IPS DF 19.7 (cell line): ENCODE measurements around the gene LETM1.
"Not testable (repeated sequence)": the region's sequence is repeated elsewhere in the genome, so short reads cannot be mapped to it uniquely, and the experiment has no call there.

Experiments used
- DNase-seq: peaks from one replicate; pipeline ENCODE4 v3.0.0-alpha.2; 2013; ENCODE audit warnings: low read depth, low spot score

Gene LETM1

DNA sequence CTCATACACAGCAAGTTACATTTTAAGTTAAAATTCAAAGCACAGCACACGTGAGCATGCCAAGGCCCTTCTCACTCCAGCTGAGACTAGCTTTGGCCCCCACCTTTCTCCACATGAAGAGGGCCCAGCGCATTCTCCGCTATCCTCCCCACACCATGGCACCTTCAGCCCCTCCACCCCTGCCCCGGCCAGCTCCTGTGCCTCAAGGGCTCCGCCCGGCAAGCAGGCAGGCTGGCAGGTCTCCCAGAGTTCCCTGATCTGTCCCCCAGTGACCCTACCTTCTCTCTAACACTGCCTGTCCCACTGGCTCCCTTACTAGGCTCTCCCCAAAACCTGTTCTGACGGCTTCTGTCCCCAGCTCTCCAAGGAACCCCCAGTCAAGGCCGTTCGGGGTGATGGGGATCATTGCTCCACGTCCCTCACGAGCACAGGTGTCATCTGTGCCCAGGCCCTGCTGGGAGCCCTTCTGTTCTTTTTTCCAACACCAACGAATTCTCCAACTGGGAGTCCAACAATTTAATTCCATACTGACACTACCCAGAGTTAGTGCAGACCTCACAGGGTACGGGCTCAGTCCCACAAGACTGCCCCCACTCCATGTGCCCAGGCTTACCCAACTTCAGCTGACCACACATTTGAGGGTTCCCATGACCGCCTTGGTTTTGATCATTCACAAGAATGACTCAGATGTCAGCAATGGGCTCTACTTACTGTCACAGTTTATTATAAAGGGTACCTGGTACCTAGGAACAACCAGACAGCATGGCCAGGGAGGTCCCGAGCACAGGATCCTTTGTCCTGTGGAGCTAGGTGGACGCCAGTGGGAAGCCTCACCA lies 4.2 kb downstream of the LETM1 start:
- DNase-seq: no peak

GRCh38 chr4:1851160-1851559 lies 4.8 kb downstream of the LETM1 start:
- no peak for DNase-seq

- DNase-seq: no peak
Observed at GRCh38 chr4:1850276-1850675, 5.7 kb downstream of the LETM1 start.

DNA sequence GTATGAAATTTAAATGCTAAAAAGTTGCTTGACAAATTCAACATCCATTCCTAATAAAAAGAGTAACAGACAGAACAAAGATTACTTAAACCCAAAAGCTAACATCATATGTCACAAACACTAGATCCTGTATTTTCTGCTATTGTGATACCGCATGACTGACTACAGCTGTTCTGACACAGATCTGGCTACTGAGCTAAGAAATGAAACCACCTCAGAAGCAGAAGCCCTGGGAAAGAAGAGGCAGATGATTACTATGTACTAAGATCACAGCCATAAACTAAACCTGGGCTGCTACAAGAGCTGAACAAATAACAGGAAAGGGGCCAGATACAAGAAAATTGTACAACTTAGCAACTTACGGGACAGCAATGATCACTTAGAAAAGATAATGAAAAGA lies 9.4 kb downstream of the LETM1 start:
- no peak for DNase-seq

GRCh38 chr4:1844618-1845017 lies 11.3 kb downstream of the LETM1 start:
- DNase-seq: not testable (repeated sequence)

- no peak for DNase-seq
Observed at GRCh38 chr4:1843852-1844251, 12.1 kb downstream of the LETM1 start.

DNA sequence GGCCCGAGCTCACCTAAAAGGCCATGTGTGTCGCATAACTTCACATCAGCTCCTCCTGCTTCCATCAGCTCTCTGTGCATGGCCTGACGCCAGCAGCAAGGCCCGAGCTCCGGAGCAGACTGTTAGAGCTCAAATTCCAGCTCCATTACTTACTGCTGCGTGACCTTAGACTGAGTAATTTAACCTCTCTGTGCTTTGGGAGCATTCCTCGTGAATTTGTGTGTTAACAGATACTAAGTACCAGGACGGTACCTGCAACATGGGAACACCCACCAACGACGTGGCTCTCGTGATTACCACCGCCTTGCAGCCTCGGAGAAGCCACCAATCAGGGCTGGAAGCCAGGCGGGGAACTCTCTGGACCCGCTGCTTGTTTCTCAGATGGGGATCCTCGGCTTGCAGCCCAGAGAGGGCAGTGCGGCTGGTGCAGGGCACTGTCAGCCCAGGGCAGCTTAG lies 12.9 kb downstream of the LETM1 start:
- no peak for DNase-seq

- DNase-seq: no peak
Observed at GRCh38 chr4:1842339-1842895, 13.5 kb downstream of the LETM1 start.

- no peak for DNase-seq
Observed at GRCh38 chr4:1841887-1842210, 14.1 kb downstream of the LETM1 start.

DNA sequence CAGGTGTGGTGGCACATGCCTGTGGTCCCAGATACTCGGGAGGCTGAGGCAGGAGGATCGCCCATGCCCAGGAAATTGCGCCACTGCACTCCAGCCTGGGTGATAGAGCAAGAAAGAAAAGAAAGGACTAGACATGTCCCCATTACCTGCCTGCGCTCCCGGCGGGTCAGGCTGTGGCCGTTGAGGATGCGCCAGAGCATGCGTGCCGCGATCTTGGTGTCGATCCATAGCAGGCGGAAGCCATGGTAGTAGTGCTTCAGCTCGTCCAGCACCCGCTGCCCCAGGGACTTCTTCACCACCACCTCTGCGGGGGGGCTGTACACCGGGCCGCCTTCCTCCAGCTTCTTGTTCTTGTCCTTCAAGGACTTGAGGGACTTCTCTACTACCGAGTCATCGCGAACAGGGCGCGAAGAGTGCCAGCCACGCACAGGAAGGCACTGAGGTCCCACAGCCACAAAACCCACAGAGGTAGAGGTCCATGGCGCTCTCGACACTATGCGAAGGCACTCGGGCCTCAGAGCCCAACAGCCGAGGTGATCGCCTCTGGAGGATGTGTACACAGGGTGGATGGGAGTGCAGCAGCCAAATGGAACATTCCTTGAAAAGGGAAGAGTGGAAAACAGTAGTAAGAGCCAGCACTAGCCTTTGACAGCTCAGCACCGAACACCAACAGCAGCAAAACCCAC lies 14.6 kb downstream of the LETM1 start:
- DNase-seq: no peak

GRCh38 chr4:1839282-1839681 lies 16.7 kb downstream of the LETM1 start:
- no peak for DNase-seq

DNA sequence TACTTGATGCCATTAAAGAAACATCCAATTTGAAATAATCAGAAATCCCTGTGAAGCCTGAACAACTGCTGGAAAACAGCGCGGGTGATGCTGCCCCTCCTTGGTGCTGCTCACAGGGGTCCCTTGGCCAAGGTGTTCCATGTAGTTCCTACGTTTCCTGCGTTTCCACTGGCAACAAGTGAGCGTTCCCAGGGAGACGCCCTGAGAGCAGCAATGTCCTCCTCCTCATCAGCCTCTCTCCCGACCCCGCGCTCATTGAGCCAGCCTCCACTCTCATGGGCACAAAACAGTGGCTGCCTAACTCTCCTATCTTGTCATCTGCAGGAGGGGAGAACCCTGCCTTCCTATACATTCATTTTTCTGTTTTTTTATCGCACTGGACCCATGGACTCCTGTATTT lies 18.9 kb downstream of the LETM1 start:
- no peak for DNase-seq

GRCh38 chr4:1836650-1837049 lies 19.3 kb downstream of the LETM1 start:
- DNase-seq: no peak

DNA sequence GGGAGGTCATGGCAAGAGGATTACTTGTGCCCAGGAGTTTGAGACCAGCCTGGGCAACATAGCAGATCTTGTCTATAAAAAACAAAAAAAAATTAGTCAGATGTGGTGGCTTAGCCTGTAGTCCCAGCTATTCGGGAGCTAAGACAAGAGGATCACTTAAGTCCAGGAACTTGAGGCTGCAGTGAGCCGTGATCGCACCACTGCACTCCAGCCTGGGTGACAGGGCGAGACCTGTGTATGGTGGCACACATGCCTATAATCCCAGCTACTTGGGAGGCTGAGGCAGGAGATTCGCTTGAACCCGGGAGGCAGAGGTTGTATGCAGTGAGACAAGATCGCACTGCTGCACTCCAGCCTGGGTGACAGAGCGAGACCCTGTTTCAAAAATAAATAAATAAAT lies 20.1 kb downstream of the LETM1 start:
- DNase-seq: not testable (repeated sequence)

DNA sequence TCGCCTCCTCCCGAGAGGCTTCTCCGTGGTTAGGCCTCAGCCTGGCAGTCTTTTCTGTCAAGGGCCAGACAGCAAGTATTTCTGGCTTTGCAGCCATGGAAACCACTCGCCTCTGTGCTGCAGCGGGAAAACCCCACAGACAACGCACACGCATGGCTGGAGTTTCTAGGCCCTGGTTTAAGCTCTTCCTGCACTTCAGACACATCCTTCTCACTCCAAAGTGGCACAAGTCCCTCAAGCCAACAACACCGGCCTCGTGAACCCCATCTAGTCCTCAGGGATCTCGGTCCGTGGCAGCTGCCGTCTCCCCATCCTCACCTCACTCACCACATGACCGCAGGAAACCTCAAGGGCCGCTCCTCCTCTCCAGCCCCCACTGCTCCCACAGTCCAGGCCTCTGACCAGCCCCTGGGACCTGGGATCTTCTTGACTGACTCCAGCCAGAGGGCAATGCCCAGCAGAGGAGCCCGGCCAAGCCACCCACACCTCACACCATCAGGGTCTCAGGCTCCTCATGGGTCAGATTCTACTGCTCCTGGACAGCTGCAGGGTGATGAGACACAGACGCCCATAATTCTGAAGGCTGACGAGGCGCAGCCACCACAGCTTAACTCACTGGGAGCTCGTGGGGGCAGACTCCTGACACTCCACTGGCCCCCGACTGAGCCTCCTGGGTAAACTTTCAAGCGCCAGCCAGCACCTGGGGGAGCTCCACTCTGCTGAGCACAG lies 21.7 kb downstream of the LETM1 start:
- DNase-seq: no peak

DNA sequence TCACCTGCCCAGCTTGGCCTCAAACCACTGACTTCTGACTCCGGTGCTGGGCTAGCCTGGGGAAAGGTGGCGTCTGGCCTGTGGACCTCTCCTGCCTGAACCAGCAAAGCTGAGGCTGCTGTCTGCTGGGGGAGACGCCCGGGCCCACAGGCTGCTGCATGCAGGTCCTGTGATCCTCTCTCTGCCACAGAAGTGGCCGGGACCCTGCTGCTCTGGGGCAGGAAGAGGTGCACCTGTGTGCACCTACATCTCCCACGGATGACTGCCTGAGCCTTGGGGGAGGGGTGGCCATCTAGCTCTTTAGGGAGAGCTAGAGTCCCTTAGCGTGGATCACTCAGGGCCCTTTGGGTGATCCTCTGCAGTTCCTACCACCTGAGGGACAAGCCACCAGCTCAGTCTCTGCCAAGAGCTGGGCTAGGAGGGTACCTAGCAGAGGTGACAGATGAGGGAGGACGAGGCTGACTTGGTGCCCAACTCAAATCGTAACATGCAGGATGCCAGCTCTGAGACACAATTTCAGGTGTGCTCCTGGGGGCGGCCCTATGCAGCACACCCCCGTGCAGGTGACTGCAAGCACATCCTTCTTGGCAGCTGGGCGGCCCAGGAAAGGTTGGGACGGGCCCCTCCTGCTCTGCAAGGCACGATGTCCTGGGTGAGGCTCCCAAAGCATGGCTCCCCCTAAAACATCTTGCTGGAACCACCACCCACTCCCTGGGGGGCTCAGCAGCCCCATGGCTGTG lies 22.5 kb downstream of the LETM1 start:
- DNase-seq: no peak

DNA sequence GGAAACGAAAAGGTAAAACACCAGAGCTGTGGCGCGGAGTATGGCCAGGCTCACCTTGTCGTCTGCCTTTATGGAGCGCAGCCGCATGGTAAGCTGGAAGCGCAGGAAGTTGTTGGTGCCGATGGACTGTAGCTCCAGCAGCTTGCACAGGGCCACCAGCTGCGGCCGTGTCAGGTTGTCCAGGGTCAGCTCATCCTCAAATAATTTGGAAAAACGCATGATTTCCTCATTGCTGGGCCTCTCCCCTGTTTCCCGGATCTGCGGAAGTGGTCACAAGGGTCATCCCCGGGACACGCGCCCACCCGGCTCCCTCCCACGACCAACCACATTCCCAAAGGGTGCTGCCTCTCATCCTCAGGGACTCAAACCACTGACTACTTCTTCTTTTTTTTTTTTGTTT lies 23.3 kb downstream of the LETM1 start:
- no peak for DNase-seq

GRCh38 chr4:1831331-1831730 lies 24.6 kb downstream of the LETM1 start:
- no peak for DNase-seq

- DNase-seq: no peak
Observed at GRCh38 chr4:1830642-1831228, 25.2 kb downstream of the LETM1 start.

- no peak for DNase-seq
Observed at GRCh38 chr4:1830234-1830633, 25.7 kb downstream of the LETM1 start.
